Hematopoietic multipotent progenitor cell treated with erythropoietin and hydrocortisone succinate and interleukin-3 and kit ligand, for 15 days (in vitro differentiated cells): ENCODE data around the gene HOXC13.

Experiments
- DNase-seq: peaks from one replicate; pipeline ENCODE4 v3.0.0-alpha.2; 2015; ENCODE audit warnings: low spot score

The HOXC13 gene

GRCh38 chr12:53970451-53970850, 31.8 kb downstream of the HOXC13 start:
- DNase-seq: no peak

- no peak for DNase-seq
These were observed 32.5 kb downstream of the HOXC13 start for GRCh38 chr12:53971129-53971528.

GRCh38 chr12:53971686-53972085, 33.1 kb downstream of the HOXC13 start:
- DNase-seq: no peak

- no peak for DNase-seq
These were observed 33.6 kb downstream of the HOXC13 start for GRCh38 chr12:53972152-53972702.

GRCh38 chr12:53972722-53973235, 34.1 kb downstream of the HOXC13 start, which contains the start of gene HOXC11:
HOXC11 (plus strand) TSS chr12:53973126; CDS start chr12:53973242, 116 bp downstream.
- no peak for DNase-seq

GRCh38 chr12:53973236-53974042, 34.8 kb downstream of the HOXC13 start:
- no peak for DNase-seq

GRCh38 chr12:53974084-53975063, 35.7 kb downstream of the HOXC13 start, which contains the start of gene HOTAIR:
HOTAIR (minus strand) TSS chr12:53974954.
- DNase-seq: no peak

GRCh38 chr12:53975064-53975471, 36.4 kb downstream of the HOXC13 start:
- no peak for DNase-seq

- no peak for DNase-seq
These were observed 37.0 kb downstream of the HOXC13 start for GRCh38 chr12:53975479-53976152.

- no peak for DNase-seq
These were observed 37.7 kb downstream of the HOXC13 start for GRCh38 chr12:53976172-53976822.

- no peak for DNase-seq
These were observed 38.4 kb downstream of the HOXC13 start for GRCh38 chr12:53976823-53977595.

- no peak for DNase-seq
These were observed 39.2 kb downstream of the HOXC13 start for GRCh38 chr12:53977596-53978445.

GRCh38 chr12:53978477-53979356, 40.1 kb downstream of the HOXC13 start:
- DNase-seq: no peak

GRCh38 chr12:53980104-53980801, 41.6 kb downstream of the HOXC13 start:
- DNase-seq: no peak

- no peak for DNase-seq
These were observed 42.3 kb downstream of the HOXC13 start for GRCh38 chr12:53980802-53981496.

GRCh38 chr12:53981634-53982565, 43.3 kb downstream of the HOXC13 start:
- DNase-seq: no peak
